RKO (cell line): ENCODE results near the gene SLCO1B1.
"Not testable (repeated sequence)": the region's sequence is repeated elsewhere in the genome, so short reads cannot be mapped to it uniquely, and the experiment has no call there.

Experiments used
- DNase-seq: peaks from one replicate; pipeline ENCODE4 v3.0.0-alpha.2; 2016; ENCODE audit warnings: low spot score

SLCO1B1 gene, protein sequence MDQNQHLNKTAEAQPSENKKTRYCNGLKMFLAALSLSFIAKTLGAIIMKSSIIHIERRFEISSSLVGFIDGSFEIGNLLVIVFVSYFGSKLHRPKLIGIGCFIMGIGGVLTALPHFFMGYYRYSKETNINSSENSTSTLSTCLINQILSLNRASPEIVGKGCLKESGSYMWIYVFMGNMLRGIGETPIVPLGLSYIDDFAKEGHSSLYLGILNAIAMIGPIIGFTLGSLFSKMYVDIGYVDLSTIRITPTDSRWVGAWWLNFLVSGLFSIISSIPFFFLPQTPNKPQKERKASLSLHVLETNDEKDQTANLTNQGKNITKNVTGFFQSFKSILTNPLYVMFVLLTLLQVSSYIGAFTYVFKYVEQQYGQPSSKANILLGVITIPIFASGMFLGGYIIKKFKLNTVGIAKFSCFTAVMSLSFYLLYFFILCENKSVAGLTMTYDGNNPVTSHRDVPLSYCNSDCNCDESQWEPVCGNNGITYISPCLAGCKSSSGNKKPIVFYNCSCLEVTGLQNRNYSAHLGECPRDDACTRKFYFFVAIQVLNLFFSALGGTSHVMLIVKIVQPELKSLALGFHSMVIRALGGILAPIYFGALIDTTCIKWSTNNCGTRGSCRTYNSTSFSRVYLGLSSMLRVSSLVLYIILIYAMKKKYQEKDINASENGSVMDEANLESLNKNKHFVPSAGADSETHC

DNA sequence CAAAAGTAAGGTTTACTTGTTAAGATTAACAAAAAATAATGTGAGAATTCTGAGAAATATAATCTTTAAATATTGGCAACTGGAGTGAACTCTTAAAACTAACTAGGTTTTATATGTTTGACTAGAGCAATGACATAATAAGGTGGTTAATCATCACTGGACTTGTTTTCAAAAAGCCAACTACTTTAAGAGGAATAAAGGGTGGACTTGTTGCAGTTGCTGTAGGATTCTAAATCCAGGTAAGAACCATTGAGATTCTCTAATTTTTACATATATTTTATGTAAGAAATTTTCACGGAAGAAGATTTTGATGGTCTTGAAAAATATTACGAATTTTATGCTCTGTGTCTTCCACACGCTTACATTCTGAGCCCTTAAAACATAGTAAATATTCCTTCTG, at the start of gene SLCO1B1:
Gene SLCO1B1 (plus strand): TSS at position 197 of the 400 bp plus-strand sequence. CDS start 10,381 bp downstream, outside the sequence.
- no peak for DNase-seq

DNA sequence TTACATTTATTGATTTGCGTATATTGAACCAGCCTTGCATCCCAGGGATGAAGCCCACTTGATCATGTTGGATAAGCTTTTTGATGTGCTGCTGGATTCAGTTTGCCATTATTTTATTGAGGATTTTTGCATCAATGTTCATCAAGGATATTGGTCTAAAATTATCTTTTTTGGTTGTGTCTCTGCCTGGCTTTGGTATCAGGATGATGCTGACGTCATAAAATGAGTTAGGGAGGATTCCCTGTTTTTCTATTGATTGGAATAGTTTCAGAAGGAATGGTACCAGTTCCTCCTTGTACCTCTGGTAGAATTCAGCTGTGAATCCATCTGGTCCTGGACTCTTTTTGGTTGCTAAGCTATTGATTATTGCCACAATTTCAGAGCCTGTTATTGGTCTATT, 46.2 kb upstream of the SLCO1B1 start:
- not testable (repeated sequence) for DNase-seq

DNA sequence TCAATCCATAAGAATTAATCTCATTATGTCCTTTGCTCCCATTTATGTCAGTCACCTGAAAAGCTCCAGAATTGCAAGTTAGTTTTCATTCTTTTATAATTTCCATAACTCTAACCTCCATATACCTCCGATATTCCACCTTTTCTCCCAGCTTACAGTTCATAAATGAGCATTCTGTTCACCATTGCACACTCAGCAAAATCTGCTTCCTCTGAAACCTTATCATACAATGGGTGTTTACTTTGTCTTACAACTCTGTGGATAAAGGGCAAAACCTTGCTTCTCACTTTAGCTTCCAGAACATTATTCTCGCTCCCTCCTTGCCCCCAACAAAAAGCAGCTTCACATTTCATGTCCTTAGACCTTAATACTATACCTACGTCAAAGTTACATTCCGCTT, 19.3 kb upstream of the SLCO1B1 start:
- no peak for DNase-seq

DNA sequence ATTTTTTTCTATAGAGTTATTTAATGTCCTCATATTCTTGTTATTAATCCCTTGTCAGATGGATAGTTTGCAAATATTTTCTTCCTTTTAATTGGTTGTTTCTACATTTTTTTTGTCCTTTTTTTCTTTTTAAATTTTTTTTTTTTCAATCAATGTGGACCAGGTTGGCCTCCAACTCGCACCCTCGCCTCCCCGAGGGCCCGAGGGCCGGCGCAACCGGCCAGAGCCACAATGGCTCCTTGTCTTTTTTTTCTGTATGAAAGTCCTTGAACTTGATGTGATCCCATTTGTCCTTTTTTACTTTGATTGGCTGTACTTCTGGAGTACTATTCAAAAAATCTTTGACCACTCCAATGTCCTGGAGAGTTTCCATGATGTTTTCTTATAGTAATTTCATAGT, 17.7 kb upstream of the SLCO1B1 start:
- no peak for DNase-seq

DNA sequence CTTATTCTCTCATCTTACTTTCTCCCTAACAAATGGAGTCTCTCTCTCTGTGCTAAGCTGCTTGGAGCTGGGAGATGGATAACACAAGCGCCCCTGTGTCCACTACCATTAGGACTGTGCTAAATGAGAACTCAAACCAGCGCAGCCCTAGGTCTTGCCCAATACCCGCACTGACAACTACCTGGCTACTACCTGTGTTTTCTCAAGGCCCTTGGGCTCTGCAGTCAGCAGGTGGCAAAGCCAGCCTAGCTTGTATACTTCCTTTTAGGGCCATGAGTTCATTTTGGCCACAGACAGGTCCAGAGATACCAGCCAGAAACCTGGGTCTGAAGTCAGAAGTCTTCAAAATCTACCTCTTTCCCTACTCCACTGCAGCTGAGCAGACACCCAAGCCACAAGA, 13.0 kb upstream of the SLCO1B1 start:
- no peak for DNase-seq

DNA sequence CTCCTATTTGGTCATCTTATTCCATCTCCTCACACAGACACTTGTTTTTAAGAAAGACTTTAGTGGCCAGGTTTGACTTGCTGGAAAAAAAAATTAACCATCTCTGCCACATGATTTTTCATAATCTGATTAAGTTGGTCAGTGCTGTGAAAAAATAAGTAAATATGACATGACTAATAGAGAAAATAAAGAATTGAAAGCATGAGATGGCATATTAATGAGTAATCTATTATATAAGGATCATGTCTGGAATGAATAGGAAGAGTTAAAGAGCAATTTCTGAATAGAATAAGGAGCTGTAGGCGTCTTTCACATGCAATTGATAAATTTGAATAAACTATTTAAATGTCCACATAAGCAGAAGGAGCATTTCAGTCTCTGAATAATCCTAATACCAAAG, 12.2 kb upstream of the SLCO1B1 start:
- DNase-seq = no peak

DNA sequence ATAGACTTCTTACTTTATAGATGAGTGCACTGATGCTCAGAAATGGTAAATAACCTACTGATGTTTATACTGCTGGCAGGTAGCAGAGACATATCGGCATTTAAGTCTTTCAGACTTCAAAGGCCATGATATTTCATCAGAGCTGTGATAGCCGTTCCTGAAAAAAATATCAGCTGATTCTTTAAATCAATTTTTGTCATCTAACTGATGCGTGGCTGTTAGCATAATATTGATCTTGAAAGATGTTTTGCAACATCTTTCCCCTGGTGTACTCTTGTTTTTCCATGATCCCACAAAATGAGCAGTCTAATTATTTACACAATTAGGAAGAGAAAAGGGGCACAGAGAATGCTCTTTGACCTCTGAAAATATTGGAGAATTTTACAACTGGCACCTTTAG, 1.6 kb upstream of the SLCO1B1 start:
- DNase-seq = no peak

DNA sequence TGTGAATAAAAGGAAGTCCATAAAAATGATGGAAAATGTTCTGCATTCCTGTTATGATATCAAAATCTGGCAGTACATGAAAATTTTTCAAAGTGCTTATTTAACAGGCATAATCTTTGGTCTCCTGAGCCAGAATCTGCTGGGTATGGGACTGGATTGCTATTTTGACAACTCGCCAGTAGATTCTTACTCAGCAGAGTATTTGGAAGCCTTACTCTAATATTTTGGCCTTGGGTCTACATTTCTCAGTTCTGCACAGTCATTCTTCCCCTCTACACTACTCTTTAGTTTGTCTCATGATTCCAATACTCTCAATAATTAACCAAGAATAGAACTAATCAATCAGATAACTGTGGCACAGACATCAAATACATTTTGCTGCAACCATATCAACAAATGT, 1.1 kb upstream of the SLCO1B1 start:
- DNase-seq = no peak

DNA sequence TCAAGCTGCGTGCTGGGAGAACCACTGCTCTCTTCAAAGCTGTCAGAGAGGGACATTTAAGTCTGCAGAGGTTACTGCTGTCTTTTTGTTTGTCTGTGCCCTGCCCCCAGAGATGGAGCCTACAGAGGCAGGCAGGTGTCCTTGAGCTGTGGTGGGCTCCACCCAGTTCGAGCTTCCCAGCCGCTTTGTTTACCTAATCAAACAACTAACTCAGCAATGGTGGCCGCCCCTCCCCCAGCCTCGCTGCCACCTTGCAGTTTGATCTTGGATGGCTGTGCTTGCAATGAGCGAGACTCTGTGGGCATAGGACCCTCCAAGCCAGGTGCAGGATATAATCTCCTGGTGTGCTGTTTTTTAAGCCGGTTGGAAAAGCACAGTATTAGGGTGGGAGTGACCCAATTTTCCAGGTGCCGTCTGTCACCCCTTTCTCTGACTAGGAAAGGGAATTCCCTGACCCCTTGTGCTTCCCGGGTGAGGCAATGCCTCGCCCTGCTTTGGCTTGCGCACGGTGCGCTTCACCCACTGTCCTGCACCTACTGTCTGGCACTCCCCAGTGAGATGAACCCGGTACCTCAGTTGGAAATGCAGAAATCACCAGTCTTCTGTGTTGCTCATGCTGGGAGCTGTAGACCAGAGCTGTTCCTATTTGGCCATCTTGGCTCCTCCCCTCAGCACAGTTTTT, 6.5 kb downstream of the SLCO1B1 start:
- not testable (repeated sequence) for DNase-seq

DNA sequence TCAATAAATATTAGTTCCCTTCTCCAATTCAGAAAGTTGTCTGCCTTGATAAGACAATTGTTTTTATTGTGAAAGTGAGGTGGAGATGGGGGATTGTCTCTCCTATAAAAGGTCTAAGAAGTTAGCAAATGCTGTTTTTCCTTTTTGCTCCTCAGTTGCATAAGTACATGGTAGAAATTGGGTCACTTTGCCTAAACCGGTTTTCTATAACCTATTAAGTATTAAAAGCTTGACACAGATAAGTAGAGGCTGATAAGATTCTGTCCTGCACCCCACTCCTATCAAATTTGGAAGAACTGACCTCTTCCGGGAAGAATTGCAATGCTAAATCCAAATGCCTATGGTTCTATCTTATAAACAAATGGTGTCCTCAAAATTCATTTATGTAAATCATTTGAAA, 7.0 kb downstream of the SLCO1B1 start:
- no peak for DNase-seq

DNA sequence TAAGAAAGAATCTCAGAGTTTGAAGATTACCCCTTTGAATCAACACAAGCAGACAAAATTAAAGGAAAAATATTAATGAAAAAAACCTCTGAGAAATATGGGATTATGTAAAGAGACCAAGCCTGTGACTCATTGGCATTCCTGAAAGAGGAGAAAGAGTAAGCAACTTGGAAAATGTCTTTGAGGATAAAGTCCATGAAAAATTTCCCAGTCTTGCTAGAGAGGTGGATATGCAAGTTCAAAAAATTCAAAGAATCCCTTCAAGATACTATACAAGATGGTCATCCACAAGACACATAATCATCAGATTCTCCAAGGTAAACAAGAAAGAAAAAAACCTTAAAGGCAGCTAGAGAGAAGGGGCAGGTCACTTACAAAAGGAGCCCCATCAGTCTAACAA, 13.3 kb downstream of the SLCO1B1 start:
- peak; percentile 5 for DNase-seq

DNA sequence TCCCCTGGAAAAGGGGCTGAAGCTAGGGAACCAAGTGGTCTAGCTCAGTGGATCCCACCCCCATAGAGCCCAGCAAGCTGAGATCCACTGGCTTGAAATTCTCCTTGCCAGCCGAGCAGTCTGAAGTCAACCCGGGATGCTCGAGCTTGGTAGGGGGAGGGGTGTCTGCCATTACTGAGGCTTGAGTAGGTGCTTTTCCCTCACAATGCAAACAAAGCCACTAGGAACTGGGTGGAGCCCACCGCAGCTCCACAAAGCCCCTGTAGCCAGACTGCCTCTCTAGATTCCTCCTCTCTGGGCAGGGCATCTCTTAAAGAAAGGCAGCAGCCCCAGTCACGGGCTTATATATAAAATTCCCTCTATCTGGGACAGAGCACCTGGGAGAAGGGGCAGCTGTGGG, 18.9 kb downstream of the SLCO1B1 start:
- DNase-seq = not testable (repeated sequence)

DNA sequence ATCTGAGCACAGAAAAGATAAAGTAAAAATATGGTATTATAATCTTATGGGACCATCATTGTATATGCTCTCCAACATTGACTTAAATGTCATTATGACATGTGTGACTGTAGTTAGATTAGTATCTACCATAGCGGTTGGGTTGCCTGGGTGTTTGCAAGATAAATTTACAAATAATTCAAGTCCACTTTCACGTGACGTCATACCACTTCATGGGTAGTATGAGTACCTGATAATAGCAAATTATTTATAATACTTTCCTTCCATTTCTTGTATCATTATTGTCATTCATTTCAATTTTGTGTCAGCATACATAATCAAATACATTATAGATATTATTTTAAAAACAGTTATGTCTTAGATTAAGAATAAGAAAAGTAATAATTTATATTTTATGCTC, 20.2 kb downstream of the SLCO1B1 start:
- DNase-seq = no peak

DNA sequence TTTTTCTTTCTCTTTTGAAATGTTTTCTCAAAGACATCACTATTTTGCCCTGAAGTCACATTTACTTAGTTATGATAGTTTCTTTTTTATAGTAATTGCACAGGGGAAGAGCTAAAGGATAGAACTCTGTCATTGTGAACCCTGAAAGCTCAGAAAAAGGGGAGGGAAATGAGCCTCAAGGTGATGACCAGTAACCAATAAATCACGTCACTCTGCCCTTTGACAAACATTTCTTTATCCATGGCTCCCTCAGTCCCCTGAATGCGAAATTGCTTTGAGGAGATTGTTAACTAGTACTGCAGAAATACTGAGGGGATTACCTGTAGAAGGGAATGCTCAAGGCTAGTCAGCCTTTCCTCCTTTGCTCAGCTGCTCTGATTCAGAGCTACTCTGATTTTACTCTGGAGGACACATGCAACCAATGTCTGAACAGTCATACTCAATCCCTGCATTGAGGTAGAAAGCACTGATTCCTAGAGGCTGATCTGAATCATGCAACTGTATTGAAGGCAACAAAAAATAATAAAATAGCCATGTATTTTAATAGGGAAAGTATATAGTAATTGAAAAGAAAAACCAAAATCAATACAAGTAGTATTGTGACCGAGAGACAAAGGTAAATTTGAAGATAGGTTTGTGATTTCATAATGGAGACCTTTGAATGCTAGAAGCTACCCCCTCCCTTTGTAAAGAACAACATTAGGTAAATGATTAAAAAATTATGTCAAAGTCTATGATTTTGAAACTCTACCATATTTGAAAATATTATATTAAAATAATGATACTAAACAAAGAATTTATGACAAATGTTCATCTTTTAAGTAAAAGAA, 24.7 kb downstream of the SLCO1B1 start:
- DNase-seq = no peak

DNA sequence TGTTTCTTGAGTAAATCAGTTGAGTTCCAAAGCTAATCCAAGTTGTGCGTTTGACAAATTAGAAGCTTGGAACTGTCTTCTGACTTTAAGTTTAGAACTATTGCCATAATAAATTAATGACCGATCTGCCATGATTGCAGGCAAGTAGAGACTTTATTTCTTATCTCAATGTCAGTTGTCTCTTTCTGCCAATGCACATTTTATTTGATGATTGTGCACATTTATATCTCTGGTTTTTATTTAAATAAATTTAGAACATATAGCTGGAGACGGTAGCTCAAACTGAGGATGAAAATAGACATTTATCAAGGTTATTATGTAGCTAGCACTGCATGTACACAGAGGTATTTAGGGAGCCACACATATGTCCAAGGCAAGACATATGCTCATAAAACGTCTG, 34.1 kb downstream of the SLCO1B1 start:
- DNase-seq = no peak

DNA sequence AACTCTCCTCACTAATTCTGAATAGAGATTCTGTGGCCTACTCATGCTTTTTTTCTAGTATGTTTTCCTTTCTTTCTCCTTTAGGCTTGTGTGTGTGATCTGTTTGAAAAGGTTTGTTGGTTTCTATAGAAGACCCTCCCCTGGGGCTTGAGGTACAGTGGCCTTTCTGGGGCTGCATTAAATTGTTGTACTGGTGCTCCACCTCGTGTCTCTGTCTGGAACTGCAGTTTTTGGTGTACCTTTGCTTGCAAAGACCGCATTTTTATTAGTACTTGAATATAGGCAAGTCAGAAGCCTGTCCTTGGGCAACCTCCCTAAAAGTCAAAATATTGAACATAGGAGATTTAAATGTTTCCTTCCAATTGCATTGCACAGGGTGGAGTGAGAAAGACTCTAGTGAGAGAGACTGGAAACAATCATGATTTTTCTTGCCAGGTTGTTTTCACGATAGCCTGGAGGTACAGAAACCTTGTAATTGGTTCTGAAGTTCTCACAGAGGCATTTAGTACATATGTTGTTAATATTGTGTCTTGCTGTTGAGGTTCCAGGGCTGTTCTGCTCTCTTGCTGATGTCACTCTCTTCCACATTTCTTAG, 39.0 kb downstream of the SLCO1B1 start:
- peak; percentile 51 for DNase-seq

DNA sequence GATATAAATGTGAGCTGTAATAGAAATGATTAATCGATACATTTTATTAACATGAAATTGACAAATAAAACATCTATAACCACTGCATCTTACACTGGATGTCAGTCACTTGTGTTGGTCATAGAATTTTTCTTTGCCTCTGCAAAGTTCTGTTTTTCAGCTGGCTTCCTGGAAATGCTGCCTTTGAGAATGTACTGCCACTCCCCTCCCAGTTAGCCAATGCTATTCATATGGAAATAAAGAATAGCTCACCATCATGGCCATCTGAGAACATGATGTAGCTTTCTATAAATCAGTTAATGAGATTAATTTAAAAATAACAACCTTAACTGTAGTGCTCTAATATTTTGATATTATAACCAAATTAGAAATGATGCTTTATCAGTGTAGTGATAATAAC, 41.1 kb downstream of the SLCO1B1 start:
- DNase-seq = no peak

DNA sequence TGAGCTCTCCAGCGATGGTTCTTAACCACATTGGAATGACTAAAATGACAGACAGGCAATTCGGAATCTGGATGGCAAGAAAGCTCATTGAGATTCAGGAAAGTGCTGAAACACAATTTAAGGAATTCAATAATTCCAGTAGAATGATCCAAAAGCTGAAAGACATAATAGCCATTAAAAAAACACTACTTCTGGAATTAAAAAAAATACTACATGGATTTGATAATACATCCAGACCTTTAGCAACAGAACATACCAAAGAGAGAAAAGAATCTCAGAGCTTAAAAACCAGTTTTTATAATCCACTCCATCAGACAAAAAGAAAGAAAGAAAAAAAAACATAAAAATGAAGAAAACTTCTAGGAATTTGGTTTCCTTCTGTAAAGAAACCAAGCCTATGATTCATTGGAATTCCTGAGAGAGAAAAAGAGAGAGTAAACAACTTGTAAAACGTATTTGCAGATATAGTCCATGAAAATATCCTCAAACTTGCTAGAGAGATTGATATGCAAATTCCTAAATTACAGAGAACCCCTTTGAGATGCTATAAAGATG, 52.8 kb downstream of the SLCO1B1 start:
- DNase-seq = no peak

DNA sequence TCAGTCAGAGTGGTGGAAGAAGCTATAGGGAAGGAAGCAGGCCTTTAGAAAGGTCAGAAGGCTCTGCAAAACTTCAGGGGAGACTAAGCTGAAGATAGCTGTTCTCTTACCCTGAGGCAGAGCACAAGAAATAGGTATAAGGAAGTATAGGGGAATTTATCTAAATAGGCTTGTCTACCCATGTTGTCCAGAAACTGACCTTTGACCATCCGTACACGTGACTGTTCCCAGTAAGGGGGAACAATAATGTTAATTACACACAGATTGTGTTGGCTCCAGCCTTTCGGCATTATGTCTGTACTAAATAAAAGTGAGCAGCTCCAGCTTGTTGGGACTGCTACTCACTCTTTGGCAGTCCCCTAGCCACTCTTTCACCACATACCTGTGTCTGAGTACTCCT, 59.0 kb downstream of the SLCO1B1 start:
- no peak for DNase-seq

DNA sequence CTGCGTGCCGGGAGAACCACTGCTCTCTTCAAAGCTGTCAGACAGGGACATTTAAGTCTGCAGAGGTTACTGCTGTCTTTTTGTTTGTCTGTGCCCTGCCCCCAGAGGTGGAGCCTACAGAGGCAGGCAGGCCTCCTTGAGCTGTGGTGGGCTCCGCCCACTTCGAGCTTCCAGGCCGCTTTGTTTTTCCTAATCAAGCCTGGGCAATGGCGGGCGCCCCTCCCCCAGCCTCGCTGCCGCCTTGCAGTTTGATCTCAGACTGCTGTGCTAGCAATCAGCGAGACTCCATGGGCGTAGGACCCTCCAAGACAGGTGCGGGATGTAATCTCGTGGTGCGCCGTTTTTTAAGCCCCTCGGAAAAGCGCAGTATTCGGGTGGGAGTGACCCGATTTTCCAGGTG, 83.4 kb downstream of the SLCO1B1 start:
- not testable (repeated sequence) for DNase-seq

DNA sequence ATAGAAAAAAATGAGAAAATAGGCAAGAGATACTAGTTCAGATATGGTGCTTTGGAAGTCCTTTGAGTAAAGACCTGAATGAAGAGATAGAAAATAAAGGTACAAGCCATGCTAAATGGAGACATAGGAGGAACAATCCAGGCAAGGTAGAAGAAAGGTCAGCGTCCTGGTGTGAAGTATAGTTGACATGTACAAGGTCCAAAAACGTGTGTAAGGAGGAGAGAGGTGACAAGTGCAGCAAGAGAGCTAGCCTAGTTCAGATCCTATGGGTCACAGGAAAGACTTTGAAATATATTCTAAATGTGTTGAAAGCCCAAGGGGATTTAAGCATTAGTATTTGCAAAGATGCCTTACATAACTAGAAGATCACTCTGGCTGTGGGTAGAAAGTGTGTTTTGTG, 88.2 kb downstream of the SLCO1B1 start:
- no peak for DNase-seq
